Kidney capillary endothelial cell (primary cell): ENCODE results near the gene EGFR.

Experiments
- DNase-seq: peaks from one replicate; pipeline ENCODE4 v3.0.0-alpha.2; 2018; ENCODE audit warnings: low spot score

The EGFR gene

DNA sequence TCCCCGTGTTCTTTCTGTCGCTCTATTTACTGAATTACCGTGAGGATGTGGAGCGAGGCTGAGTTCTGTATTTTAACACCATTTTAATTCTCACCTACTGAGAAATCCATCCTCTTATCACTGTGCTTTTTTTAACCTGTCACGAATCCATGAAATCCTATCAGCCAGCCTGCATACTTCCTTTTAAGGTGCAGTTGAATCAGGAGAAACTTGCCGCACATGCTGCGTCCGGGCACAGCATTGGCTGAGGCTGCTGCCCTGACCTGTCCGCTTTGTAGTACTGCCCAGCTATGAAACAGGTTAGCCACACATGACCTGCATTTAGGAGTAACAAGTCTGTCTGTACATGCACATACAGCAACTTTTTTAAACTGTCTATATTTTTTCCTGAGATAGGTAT lies 82.5 kb downstream of the EGFR start:
- DNase-seq = no peak

DNA sequence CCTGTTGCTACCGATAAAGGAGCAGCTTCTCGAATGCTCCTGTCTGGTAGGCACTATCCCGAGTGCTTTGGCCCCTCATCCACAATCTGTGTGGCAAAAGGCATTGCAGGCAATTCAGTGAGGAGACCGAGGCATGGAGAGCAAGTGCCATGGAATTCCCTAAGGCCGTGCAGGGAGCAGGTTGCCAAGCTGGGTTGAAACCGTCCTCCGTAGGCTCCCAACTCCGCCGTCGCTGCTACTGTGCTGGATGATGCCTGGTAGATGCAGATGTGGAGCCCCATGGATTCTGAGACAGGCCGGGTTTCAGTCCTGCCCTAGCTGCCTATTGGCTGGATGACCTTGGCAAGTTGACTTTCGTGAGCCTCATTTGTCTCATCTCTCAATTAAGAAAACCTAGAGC lies 85.3 kb downstream of the EGFR start:
- DNase-seq = no peak

DNA sequence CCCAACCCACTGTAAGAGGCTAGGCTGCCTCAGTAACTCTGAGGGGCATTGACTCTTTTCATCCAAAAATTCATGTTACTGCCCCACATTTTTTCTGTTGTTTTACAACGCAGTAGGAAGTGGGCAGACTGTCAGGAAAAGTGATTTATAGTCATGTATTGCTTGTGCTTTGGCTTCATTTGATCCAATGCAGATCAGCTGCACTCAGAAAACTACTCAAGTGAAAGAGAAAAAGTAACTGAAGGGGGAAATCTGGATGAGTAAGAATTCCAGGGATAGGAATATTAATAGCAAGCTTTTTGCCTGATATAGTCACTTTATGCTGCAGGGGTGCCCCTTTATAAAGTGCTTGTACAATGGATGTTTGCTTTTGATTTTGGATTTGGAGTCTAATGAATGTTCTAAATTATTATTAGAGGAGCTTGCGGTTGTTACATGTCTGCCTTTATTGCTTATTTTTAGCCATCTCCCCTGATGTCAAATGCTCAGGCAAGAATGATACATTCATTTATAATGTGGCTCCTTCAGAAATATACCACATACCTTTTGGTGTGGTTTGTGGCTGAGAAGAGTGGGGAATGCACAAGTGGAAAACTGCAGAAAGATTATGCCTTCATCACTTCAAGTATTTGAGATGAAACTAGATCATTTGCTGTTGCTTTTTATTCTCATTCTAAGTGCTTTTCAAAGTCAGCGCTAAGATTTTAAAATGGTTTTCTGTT lies 86.1 kb downstream of the EGFR start:
- DNase-seq = no peak

DNA sequence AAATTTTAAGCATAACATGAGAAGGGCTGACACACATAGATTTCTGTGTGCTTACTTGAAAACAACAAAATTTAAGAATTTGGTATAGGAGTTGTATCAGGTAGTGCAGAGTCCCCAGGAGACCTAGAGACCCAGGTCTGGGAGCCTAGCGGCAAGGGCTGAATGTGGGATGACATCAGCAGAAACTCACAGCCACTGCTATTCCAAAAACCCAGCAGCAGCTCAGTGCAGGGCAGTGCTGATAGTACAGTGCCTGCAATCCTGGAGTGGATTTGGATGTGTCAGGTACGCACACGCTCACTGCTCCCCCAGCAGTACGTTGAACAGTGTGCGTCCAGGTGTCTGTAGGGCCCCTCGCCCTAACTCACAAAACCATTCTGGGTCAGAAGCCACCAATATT lies 87.1 kb downstream of the EGFR start:
- no peak for DNase-seq

DNA sequence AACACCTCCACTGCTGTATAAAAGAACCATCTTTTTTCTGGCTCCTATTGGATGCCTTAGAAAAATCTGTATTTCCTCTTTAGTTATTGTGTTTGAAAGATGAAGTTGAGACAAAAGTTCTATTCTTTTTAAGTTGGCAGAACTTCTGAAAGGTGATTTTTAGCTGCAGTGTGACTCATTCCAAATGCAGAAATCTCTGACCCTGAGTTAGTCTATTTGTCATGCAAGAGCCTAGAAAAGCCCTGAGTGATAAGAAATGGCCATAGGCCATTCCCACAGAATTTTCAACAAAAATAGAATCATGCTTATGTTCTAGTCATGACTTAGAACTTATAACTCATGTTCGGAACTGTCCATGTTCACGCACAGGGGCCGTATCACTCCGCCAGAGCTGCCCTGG lies 89.1 kb downstream of the EGFR start:
- DNase-seq = no peak

DNA sequence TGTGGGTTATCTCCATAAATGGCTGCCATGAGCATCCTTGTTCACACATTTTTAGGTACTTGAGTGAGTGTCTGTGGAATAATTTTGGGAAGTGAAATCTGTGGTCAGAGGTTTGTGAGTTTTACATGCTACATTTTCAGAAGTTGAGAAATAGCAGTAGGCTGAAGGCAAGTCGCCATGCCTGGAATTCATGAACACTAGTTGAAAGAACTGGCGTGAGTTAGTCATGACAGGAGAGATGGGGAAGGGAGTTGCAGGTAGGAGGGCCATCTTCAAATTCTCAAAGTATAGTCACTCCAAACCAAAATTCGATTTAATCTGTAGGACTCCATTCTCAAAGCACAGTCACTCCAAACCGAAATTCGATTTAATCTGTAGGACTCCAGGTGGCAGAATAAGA lies 89.6 kb downstream of the EGFR start:
- DNase-seq = no peak

DNA sequence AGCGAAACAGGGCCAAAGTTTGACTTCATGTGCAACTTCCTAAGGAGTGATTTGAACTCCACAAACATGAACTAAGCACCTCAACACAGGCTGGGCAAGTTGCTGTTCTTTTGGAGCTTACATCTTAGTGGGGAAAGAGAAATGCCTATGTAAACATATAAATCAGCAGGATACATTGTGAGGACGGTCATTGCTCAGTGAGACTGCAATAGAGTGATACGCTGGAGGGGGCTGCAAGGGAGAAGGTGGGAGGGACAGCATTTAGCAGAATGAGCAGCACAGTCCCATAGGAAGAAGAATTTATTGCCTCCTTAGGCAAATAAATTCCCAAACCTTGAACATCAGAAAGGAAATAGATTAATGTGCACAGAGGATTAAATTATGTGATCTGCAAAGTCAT lies 90.0 kb downstream of the EGFR start:
- no peak for DNase-seq

DNA sequence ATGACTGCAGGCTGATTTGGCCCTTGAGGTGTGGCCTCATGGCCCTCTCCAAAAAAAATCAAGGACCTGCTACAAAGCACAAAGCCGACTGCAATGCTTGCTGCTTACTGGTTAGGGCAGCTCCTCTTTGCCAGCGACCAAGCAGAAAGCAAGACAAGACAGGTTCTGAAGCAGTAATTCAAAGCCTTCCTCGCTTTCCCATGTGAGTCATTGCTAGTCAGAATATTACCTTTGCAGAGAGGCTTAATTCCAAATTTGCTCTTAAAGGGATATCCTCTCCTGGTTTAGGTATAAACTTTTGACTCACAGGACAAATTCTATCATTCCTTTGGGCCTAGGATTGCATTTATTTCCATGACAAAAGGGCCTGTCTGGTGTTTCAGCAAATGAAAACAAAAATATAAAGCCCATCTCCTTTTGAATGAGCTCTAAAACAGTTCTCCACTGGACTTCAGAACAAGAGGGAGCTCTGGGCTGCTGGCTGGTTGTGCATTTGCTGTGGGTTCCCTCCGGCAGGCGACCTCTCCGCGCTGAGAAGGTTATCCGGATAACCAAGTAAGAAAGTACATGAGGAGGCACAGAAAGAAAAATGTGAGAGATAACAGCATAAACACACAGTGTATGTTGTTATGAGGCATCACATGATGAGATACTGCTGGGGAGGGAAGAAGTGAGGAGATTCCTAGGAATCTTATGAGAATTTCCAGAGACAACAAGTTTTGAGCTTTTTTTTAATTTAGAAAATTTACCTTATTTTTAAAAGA lies 90.8 kb downstream of the EGFR start:
- DNase-seq = no peak

DNA sequence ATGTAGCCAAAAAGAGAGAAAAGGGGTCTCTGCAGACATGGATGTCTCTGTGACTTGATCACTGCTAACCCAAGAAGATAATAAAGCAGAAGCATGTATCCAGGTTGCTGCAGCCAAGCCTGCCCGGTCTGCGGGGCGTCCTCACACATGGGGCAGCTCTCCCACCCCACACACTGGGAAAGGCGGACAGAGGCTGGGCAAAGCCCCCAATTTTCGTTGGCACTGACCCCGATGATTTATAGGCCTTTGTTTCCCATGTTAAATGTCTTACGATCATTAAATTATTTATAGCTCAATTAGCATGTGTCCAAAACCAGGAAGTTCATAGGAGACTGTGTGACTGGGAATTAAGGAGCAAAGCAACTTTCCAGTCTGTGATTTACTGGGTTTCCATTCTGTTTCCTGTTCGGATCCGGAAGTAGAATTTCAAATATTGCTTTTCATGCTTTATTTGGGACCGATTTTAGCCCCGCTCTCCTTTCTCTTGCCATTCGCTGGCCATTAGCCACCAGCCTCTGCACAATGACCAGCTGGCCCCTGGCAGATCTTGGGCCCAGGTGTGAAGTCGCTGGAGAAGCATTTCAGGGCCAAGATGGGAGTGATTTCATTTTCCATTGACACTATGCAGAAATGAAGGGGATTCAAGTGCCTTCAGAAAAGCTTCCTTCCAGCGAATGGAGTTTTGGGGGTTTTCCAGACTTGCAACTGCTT lies 91.6 kb downstream of the EGFR start:
- no peak for DNase-seq

DNA sequence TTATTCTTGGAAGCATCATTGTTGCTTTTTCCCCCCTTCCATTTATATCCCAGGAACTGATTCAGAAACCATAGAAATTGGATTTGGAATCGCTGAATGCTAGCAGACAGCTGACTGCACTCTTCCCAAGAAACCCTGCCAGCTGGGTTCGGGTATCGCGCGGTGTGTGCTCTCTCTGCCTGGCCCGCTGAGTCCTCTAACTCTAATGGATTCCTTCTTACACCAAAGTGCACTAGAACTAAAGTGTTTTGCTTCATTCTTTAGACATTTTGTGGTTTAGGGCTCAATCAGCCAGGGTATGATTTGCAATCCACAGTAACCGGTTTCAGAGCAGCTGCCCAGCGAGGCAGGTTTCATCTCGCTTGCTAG lies 92.2 kb downstream of the EGFR start:
- DNase-seq = no peak

DNA sequence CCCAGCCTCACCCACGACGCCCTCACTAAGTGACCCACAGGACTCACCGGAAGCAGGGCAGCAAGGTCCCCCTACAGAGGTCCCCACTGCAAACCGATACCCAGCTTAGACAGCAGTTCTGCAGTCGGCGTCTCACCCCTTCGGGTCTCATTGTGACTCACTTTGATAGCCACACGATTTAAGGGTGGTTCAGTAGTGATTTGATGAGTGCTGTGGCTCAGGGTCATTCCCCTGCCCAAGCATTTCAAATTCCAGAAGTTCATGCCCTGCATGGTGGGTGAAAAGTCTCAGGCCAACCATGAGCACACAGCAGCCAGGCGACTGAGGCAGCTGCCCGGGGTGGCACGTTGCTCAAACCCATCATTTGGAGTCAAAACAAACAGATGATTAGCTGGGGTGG lies 93.2 kb downstream of the EGFR start:
- DNase-seq = no peak

DNA sequence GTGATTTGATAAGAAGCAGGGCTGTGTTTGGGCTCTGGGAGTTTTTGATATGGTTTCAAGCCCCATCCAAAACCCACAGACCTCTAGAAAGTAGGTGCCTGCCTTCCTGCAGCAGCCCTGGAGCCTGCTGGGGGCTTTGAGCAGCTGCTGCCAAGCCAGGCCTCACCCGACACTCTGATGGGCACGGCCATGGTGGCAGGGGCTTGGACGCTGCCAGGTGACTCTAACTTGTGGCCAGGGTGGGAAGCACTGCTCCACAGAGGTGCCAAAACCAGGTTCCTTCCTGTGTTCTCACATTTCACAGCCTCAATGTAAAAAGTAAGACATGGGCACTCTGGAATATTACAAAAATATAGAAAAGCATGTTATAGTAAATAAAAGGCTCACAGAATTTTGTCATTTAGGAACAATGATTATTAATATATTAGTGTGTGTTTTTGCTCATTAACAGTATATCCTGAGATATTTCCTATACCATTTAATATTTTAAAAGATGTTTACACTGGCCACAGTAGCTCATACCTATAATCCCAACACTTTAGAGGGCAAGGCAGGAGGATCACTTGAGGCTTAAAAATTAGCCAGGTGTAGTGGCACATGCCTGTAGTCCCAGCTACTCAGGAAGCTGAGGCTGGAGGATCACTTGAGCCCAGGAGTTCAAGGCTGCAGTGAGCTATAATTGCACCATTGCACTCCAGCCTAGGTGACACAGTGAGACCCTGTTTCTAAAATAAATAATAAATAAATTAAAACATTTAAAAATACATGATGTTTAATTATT lies 95.1 kb downstream of the EGFR start:
- no peak for DNase-seq

DNA sequence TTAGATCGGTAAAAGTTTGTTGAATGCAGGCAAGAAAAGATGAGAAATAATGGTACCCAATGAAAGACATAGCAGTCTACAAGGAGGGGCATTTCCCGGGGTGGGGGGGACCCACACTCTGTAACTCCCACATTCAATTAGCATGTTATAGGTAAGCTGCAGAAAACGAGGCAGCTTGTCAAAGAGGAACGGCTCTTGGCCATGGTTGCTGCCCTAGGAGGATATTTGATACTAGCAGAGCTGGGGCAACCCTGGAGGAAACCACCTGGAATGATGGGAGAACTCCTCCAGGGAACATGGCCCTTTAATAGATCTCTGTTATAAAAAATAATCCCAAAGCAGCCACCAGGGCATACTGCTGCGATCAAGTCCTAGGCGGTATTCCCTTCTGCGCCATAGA lies 98.5 kb downstream of the EGFR start:
- DNase-seq = no peak

DNA sequence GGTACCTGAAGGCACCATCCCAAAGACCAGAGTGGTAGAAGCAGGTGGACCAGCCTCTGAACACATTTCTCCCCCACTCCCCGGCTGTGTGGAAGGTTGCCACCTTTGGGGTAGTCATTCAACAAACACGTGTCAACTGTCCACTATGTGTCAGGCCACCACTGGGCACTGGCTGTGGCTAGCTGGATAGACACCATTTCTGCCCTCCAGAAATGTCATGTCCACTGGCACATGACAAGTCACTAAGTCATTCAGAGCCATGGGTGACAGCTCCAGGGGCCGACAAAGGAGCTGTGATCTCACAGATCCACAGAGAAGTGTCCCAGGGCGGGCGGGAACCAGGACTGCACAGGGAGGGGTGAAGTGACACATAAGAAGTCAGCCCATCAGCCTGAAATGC lies 99.6 kb downstream of the EGFR start:
- DNase-seq = no peak

DNA sequence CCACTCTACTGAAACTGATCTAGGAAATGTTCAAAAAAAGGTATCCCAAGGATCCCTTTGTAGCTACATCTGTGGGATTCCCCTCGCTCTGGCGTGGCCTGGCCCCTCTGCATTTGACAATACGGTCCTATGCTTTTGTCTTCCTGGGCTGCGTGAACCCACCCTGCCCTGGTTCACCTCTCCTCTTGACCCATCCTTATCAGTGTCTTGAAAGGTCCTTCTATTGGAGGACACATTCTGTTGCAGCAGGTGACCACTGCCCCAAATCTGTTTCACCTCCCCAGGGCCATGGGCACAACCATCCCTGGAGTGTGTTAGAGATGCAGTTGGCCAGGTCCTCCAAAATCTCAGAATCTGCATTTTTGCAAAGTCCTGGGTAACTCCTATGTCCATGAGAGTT lies 100.8 kb downstream of the EGFR start:
- no peak for DNase-seq

DNA sequence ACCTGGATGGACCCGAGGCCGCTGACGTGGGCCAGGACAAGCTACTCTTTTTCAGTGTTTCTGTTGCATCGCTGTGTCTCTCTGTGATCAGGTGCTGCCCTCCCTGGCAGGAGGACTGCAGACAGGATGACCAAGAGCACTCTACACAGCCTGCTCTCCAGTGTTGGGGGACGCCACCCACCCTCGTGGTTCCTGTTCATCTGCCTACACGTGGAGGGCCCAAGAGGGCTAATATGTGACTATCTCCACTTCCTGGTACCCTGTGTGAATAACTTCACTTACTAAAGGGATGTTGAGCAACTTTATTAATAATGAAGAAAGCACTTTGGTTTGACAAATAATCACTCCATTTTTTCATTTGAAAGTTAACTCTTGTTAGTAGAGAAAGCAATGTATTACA lies 101.3 kb downstream of the EGFR start:
- DNase-seq = no peak

DNA sequence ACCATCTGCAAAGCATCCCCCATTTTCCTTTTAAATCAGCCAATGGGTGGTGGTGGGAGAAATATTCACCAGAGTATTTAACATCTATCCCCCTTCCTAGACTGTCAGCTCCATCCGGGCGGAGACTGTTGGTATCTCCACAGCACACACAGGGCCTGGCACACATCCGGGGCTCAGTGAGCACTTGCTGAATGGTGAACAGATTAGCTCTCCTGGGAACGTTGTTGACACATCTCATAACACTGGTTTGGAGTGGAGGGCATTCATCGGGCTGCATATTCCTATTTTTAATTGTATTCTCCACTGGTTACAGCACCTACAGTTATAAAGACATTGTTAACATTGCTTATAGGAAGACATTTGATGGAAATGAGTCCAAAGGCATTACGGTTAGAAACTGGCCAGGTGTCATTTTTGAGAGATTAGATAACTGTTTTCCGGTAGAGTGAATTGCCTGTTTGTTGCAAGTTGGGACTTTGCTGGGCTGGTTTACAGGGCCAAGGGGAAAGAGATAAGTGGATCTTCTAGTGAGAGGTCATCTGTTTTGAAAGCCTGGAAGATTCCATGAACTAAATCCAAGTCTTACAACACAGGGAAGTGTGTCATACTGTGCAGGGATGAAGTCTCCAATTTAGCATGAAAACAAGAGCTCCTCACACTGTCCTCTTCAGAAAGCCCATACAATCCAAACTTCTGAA lies 101.8 kb downstream of the EGFR start:
- DNase-seq = no peak

DNA sequence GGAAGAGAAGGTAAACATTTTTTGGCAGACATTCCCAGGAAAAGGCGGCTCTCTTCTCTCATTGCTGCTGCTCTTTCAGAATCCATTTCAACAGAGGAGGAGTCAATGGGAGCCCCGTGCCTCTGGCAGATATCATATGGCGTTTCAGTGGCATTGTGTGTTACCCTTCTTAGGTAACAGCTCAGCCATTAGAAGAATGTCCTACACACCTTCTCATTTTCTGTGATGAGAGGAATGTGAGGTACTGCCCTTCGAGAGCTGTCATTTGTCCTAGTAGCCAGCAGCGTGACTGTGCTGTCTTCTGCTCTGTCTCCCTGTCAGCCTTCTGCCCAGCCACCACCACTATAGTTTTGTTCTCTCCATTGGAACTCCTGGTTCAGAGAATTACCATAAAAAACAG lies 102.4 kb downstream of the EGFR start:
- no peak for DNase-seq

DNA sequence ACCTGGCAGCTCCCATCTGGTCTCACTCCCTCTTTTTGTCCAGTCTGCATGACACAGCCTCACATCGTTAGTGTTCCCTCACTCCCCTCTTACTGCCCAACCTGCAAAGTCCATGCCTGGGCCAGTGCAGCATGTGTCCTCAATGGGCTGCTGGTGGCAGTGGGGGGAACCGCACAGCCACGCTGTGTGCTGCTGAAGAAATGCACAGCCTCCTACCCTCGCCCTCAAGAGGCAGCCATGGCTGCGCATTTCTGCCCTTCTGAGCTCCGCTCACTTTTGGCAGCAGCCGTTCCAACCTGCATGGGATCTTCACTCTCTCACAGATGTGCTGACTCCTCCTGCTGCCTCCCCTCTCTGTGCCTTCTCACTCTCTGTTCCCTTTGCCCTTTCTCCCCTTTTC lies 103.4 kb downstream of the EGFR start:
- DNase-seq = no peak

DNA sequence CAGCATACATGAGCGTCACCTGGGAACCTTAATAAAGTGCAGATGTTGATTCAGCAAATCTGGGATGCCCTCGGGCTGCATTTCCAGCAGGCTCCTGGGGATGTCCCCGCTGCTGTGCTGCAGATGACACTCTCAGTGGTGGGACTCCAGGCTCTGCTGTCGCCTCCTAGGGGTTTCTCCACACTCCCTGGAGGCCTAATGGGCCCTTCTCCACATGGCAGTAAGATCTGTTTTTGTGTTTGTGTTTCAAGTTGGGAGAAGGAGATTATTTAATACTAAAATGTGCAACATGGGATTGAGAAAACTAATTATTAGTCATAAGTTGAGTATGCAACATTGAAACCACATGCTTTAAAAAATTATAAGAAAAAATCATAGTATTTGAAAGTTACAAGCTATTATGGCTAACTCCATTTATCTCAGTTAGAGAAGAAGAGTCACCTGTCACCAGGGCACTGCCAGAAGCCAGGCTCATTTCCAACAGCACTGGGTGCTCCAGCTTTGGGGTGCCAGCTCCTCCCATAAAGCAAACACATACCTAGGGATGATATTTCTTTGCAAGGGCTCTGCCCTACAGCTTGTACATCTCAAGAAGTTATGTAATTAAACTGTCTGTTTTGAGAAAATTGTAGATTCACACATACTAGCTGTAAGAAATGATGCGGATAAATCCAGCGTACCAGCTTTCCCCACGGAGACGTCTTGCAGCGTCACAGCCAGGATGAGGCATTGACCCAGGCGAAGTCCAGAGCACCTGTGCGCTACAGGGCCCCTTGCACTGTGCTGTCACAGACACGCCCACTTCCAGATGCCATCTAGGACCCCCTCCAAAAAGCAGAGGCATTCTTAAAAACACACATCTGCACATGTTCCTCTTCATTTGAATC lies 106.4 kb downstream of the EGFR start:
- DNase-seq = no peak

DNA sequence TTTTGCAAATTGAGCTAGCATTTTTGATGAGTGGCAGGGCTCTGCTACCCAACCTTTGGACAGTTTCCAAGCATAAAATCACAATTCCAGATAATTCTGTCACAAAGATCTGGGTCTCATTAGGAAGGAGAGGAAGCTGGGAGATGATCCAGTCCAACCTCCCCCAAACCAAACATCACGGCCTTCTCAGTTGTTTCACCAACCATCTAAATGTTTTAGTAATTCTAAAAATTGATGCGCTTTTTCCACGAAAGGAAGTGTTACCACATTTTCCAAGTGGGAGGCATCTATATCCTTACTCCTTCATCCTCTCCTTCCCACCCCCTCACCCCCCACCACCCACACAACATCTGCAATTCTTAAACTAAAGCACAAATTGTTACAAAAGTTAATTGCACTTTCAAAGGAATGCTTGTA lies 108.3 kb downstream of the EGFR start:
- no peak for DNase-seq
